ENCODE data around the gene THAP2. TPM values are rescaled to one million over a fixed set of nuclear protein-coding genes. Genes with fewer than 3 reads are reported as not detected.
A peak's percentile ranks its signal among the peaks of the same experiment; 100 is the strongest.
"Not testable (repeated sequence)": the region's sequence is repeated elsewhere in the genome, so short reads cannot be mapped to it uniquely, and the experiment has no call there.

THAP2 gene
- polyA plus RNA-seq, 2 of the 4 experiments (the other 2 are of a cell fraction): 3.6 to 8.5 TPM

GRCh38 chr12:71686658-71687025 lies 22.5 kb downstream of the THAP2 start:
- ATAC-seq (no peak), DNase-seq (ENCODE audit: low read depth in 1 of 2, low spot score in 1 of 2) (no peak), FAIRE-seq (no peak)
- peak overlapping the region; percentile 87 to 96 for H3K27ac ChIP-seq
- POLR2A ChIA-PET: interaction anchor here (0.8 to 4.4 kb wide), 11 partner anchors 9 to 68 kb away, joined by 4 to 87 read pairs (median 5); partner anchors contain the start of genes RAB21, THAP2 and ZFC3H1
- peak overlapping the region; percentile 79 for H3K4me2 ChIP-seq
- H3K9me3 ChIP-seq: no peaks in the 10 kb centered on the region
- TF ChIP-seq GATA3 (IDR thresholded peaks at IDR 0.05; ENCODE audit: borderline replicate concordance) (no peak), CEBPB (IDR thresholded peaks at IDR 0.05) (peak in 1 of 2 experiments; percentile 4; a peak in 1 of 4 replicates)
- H3K4me3 ChIP-seq: peak overlapping the region; percentile 58
- WGBS (ENCODE audit: missing lambda C conversion rate): under 1% methylated on average over 3 of the region's 3 CpGs
- peaks cover 29% of the 10 kb centered on the region; the same call in 2 of the 3 replicates for H3K4me1 ChIP-seq
- CTCF ChIA-PET: interaction anchor here (0.7 to 6.0 kb wide), 19 partner anchors 10 to 67 kb away, joined by 3 to 93 read pairs (median 4); partner anchors contain the start of genes THAP2 and ZFC3H1

- WGBS (ENCODE audit: missing lambda C conversion rate): 93% methylated on average over 11 of the region's 11 CpGs
- Histone ChIP-seq H3K4me3 (peak overlapping the region; percentile 58), H3K4me1 (peaks cover 29% of the 10 kb centered on the region; the same call in 2 of the 3 replicates), H3K4me2 (peak overlapping the region; percentile 79), H3K27ac (peak overlapping the region; percentile 87 to 96; a peak in 5 of 6 replicates)
- not testable (repeated sequence) for ATAC-seq; DNase-seq (ENCODE audit: low read depth in 1 of 2, low spot score in 1 of 2); H3K9me3 ChIP-seq; FAIRE-seq
- POLR2A ChIA-PET: interaction anchor here (4.4 kb wide), 1 partner anchor 24 kb away, joined by 87 read pairs; the partner anchor contains the start of genes THAP2 and ZFC3H1
- CTCF ChIA-PET: interaction anchor here (0.9 to 6.0 kb wide), 11 partner anchors 16 to 66 kb away, joined by 3 to 93 read pairs (median 7); partner anchors contain the start of genes THAP2 and ZFC3H1
These were observed 23.1 kb downstream of the THAP2 start for GRCh38 chr12:71687172-71687571.

DNA sequence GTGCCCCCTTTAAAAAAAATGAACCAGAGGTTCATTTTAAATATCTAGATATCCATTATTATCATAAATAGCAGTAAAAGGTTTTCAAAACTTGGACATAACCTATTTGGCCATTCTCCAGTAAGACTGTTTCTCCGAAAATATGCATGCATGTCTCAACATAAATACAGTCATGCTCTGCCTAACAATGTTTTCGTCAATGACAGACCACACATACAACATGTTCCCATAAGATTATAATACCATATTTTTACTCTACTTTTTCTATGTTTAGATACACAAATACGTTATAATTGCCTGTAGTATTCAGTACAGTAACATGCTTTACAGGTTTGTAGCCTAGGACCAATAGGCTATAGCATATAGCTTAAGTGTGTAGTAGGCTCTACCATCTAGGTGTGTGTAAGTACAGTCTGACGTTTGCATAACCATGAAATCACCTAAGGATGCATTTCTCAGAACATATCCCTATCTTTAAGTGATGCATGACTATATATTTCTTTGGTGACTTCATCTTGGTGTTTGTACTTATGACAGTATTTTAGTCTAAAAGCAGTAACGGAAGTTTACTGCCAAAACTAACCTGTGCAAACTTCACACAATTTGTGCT lies 25.0 kb downstream of the THAP2 start:
- Histone ChIP-seq H3K4me1 (peaks cover 14% of the 10 kb centered on the region; the same call in 1 of the 3 replicates), H3K4me3 (no peak overlapping the region), H3K27ac (no peak overlapping the region), H3K9me3 (no peaks in the 10 kb centered on the region), H3K4me2 (no peak overlapping the region)
- DNase-seq (ENCODE audit: low read depth in 1 of 2, low spot score in 1 of 2) (no peak), FAIRE-seq (no peak), ATAC-seq (no peak)
- CTCF ChIA-PET: interaction anchor here (6.0 kb wide), 1 partner anchor 59 kb away, joined by 93 read pairs; no protein-coding TSS in a partner anchor
- POLR2A ChIA-PET: no interaction called here
- WGBS (ENCODE audit: missing lambda C conversion rate): 85% methylated on average over 5 of the region's 5 CpGs
- TF ChIP-seq ZC3H11A (IDR thresholded peaks at IDR 0.05) (no peak), CEBPB (IDR thresholded peaks at IDR 0.05) (no peak), CHD4 (IDR thresholded peaks at IDR 0.05; ENCODE audit: borderline replicate concordance) (no peak), RFX5 (IDR thresholded peaks at IDR 0.05) (no peak), RNF2 (IDR thresholded peaks at IDR 0.05; ENCODE audit: borderline replicate concordance, low read depth) (no peak), PBX3 (IDR thresholded peaks at IDR 0.05) (no peak)
- TF ChIP-seq, protein P1, sequence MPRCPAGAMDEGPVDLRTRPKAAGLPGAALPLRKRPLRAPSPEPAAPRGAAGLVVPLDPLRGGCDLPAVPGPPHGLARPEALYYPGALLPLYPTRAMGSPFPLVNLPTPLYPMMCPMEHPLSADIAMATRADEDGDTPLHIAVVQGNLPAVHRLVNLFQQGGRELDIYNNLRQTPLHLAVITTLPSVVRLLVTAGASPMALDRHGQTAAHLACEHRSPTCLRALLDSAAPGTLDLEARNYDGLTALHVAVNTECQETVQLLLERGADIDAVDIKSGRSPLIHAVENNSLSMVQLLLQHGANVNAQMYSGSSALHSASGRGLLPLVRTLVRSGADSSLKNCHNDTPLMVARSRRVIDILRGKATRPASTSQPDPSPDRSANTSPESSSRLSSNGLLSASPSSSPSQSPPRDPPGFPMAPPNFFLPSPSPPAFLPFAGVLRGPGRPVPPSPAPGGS (IDR thresholded peaks at IDR 0.05): no peak
- TF ChIP-seq, protein P2, sequence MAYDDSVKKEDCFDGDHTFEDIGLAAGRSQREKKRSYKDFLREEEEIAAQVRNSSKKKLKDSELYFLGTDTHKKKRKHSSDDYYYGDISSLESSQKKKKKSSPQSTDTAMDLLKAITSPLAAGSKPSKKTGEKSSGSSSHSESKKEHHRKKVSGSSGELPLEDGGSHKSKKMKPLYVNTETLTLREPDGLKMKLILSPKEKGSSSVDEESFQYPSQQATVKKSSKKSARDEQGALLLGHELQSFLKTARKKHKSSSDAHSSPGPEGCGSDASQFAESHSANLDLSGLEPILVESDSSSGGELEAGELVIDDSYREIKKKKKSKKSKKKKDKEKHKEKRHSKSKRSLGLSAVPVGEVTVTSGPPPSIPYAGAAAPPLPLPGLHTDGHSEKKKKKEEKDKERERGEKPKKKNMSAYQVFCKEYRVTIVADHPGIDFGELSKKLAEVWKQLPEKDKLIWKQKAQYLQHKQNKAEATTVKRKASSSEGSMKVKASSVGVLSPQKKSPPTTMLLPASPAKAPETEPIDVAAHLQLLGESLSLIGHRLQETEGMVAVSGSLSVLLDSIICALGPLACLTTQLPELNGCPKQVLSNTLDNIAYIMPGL (CRISPR knock-in tag; IDR thresholded peaks at IDR 0.05; ENCODE audit: borderline replicate concordance): no peak

DNA sequence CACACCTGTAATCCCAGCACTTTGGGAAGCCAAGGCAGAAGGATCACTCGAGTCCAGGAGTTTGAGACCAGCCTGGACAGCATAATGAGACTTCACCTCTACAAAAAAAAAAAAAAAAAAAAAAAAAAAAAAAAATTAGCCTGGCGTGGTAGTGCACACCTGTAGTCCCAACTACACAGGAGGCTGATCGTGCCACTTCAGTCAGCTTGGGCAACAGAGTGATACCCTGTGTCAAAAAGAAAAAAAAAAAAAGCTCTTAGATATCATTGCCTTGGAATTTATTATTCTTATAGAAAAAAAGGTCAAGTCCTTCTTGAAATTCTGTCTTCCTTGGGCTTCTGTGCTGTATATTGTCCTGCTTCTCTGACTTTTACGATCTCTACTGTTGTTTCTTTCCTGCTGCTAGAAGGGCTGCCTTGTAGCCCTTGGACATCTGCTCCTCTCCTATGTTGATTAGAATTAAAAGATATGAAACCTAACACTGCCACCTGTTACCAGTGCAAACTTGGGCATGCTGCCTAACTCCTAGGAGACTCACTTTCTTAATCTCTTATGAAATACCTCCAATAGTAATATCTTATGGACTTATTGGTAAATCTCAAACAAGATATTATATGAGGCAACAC lies 27.5 kb downstream of the THAP2 start:
- DNase-seq (ENCODE audit: low read depth in 1 of 2, low spot score in 1 of 2) (no peak), FAIRE-seq (no peak), ATAC-seq (no peak)
- ChIA-PET CTCF (no interaction called here), POLR2A (no interaction called here)
- H3K4me1 ChIP-seq: peaks cover 14% of the 10 kb centered on the region; the same call in 1 of the 3 replicates
- H3K4me2 ChIP-seq: no peak overlapping the region
- TF ChIP-seq, protein P1 (IDR thresholded peaks at IDR 0.05): no peak
- no peak for TF ChIP-seq EHF (CRISPR knock-in tag; IDR thresholded peaks at IDR 0.05)
- TF ChIP-seq MYC (IDR thresholded peaks at IDR 0.05; ENCODE audit: borderline replicate concordance, low read length): no peak
- TF ChIP-seq CHD2 (IDR thresholded peaks at IDR 0.05; ENCODE audit: low read length, partially characterized antibody): no peak
- TF ChIP-seq HOXA7 (CRISPR knock-in tag; IDR thresholded peaks at IDR 0.05): no peak
- no peak for TF ChIP-seq HDAC2 (IDR thresholded peaks at IDR 0.05)
- TF ChIP-seq JUN (IDR thresholded peaks at IDR 0.05): no peak
- no peak for TF ChIP-seq POLR2AphosphoS2 (conservative IDR thresholded peaks at IDR 0.05; ENCODE audit: low read length)
- no peak for TF ChIP-seq TFCP2L1 (CRISPR knock-in tag; IDR thresholded peaks at IDR 0.05)
- TF ChIP-seq MAFK (IDR thresholded peaks at IDR 0.05; ENCODE audit: partially characterized antibody): no peak
- TF ChIP-seq USF2 (IDR thresholded peaks at IDR 0.05): no peak
- no peak for TF ChIP-seq FOSL2 (IDR thresholded peaks at IDR 0.05)
- TF ChIP-seq FOSL2 (CRISPR knock-in tag; IDR thresholded peaks at IDR 0.05): no peak
- TF ChIP-seq ESRRA (IDR thresholded peaks at IDR 0.05; ENCODE audit: borderline replicate concordance, low read length): no peak
- no peak for TF ChIP-seq ZSCAN20 (CRISPR knock-in tag; IDR thresholded peaks at IDR 0.05)
- no peak overlapping the region for H3K4me3 ChIP-seq
- no peak overlapping the region for H3K27ac ChIP-seq
- H3K9me3 ChIP-seq: no peaks in the 10 kb centered on the region
- 88% methylated on average over 4 of the region's 4 CpGs for WGBS (ENCODE audit: missing lambda C conversion rate)
